HUDEP-2 (cell line): ENCODE results near the gene PITPNC1.
"Not testable (repeated sequence)": the region's sequence is repeated elsewhere in the genome, so short reads cannot be mapped to it uniquely, and the experiment has no call there.

Source experiments
- DNase-seq, 76 experiments: peaks; one replicate each; lab custom pipeline; 2025; ENCODE audit not compliant: unreplicated experiment in 76 of 76; lab: John Stamatoyannopoulos, UW

The PITPNC1 gene

DNA sequence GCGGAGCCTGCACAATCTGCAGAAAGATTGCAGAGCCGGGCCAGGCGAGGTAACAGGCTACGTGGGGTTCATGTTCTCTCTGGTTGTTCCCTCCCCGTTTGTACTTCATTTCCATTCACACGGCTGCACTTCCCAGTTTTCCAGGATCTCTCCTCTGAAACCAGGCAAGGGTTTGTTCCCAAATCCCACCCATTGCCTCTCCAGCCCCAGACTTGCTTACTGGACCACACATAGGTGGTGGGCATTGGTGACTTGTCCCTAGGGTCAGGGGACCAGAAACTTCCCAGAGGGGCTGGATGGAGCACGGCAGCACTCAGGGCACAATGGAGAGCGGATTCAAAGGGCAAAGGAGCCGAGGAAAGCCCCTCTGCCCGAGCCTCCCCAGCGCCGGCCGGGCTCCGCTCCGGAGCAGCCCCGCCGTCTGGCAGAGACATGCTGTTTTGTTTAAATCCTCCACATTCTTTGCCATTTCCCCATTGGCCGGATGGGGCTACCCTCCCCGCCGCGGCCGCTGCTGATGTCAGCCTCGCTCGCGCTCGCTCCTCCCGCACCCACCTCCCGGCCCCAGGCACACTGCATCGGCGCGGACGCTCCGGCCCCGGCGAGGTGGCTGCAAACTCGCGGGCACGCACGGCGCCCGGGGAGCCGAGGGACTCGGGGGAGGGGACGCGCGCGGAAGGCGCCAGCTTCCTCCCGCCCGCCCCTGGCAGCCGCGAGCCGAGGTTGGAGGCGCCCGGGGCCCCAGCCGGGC lies at the start of gene PITPNC1:
TSS of gene PITPNC1 (plus strand) at position 545 of the 751 bp plus-strand sequence.
- peak in 71 of 76 experiments; percentile 29 to 86 (median 67) for DNase-seq

DNA sequence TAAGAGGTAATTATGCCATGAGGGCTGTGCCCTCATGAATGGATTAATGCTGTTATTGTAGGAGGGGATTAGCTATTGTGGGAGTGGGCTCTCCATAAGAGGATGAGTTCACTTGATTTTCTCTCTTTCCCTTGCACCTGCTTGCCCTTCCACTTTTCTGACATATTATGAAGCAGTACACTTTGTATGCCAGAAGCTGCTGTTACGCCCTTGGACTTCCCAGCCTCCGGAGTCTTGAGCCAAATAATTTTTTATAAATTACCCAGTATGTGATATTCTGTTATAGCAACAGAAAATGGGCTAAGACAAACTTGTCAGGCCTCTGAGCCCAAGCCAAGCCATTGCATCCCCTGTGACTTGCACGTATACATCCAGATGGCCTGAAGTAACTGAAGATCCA lies 49.1 kb upstream of the PITPNC1 start:
- DNase-seq: no peak

DNA sequence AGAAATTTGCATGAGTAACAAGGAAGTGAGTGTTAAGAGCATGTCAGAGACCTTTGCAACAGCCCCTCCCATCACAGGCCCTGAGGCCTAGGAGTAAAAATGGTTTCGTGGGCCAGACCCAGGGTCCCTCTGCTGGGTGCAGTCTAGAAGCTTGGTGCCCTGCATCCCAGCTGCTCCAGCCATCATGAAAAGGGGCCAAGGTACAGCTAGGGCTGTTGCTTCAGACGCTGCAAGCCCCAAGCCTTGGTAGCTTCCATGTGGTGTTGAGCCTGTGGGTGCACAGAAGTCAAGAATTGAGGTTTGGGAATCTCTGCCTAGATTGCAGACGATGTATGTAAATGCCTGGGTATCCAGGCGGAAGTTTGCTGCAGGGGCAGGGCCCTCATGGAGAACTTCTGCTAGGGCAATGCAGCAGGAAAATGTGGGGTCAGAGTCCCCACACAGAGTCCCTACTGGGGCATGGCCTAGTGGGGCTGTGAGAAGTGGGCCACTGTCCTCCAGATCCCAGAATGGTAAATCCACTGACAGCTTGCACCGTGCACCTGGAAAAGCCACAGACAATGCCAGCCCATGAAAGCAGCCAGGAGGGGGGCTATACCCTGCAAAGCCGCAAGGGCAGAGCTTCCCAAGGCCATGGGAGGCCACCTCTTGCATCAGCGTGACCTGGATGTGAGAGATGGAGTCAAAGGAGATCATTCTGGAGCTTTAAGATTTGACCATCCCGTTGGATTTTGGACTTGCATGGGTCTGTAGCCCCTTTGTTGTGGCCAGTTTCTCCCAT lies 45.5 kb upstream of the PITPNC1 start:
- DNase-seq: not testable (repeated sequence)

DNA sequence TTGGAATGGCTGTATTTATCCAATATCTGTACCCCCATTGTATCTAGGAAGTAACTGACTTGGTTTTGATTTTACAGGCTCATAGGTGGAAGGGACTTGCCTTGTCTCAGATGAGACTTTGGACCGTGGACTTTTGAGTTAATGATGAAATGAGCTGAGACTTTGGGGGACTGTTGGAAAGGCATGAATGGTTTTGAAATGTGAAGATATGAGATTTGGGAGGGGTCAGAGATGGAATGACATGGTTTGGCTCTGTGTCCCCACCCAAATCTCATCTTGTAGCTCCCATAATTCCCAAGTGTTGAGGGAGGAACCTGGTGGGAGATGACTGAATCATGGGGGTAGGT lies 44.9 kb upstream of the PITPNC1 start:
- DNase-seq: not testable (repeated sequence)

DNA sequence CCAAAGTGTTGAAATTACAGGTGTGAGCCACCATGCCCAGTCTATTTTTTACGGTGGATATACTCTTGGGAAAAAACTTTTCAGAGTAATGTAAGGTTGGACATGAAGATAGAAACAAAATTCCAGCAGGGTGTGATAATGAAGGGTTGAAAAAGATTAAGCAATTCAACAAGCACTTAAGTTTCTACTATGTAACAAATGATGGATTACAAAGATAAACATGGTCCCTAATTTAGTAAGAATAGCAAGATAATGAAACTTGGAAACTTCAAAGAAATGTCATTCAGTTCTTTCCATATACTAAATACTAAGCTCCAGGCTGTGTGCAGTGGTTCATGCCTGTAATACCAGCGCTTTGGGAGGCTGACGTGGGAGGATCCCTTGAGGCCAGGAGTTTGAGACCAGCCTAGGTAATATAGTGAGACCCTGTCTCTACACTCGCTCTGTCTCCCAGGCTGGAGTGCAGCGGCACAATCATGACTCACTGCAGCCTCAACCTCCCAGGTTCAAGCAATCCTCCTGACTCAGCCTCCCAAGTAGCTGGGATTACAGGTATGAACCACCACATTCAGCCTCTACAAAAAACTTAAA lies 41.7 kb upstream of the PITPNC1 start:
- DNase-seq: no peak

DNA sequence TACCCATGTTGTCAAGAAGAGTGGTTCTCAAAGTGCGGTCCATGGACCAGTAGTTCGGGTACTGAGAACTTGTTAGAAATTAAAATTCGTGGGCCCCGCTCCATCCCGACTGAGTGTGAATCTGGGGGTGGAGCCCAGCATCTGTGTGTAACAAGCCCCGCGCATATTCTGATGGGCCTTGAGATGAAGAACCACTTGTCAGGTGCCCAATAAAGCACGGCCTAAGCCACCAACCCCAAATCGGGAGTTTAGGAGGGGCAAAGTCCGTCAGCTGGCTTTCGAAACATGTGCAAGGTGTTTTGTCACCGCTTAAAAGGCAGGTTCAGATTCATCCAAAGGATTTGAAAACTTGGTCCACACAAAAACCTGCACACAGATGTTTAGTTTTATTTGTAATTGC lies 40.2 kb upstream of the PITPNC1 start:
- no peak for DNase-seq

DNA sequence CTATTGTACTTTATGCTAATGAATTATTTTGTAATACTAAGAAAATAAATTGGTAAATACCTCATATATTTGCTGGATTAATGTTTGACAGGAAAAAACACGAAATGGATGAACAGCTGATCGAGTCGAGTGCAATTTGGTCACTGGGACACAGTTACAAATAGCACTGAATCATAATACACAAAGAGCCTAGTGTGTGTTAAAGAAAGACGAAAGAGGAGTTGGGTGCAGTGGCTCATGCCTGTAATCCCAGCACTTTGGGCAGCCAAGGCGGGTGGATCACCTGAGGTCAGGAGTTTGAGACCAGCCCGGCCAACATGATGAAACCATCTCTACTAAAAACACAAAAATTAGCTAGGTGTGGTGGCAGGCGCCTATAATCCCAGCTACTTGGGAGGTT lies 38.7 kb upstream of the PITPNC1 start:
- DNase-seq: not testable (repeated sequence)

DNA sequence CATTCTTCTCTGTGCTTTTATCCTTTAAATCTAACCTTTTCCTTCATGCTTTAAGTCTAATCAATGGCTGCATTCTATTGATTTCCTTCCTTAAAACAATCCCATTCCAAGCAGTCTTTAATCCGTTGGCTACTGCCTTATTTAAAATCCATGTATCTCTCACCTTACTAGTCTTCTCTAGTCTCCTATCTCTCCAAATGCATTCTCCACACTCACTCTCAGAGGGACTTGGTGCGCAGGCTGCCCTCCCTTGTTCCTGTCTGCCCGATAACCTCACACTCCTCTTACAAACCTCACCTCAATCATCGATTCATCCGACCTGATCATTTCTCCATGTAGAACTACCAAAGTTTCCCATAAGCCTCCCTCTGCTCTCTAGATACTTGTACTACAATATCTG lies 33.8 kb upstream of the PITPNC1 start:
- no peak for DNase-seq

DNA sequence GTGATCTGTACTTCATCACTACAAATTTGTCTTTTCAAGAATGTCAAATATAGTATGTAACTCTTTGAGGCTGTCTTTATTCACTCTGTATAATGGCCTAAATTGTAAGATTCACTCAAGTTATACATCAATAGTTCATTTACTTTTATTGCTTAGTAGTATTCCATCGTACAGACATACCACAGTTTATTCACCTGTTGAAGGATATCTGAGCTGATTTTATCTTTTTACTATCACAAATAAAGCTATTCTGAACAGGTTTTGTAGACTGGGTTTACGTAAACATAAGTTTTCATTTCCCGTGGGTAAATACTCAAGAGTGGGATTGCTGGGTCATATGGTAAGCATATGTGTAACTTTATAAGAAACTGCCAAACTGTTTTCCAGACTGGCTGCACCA lies 29.3 kb upstream of the PITPNC1 start:
- no peak for DNase-seq

DNA sequence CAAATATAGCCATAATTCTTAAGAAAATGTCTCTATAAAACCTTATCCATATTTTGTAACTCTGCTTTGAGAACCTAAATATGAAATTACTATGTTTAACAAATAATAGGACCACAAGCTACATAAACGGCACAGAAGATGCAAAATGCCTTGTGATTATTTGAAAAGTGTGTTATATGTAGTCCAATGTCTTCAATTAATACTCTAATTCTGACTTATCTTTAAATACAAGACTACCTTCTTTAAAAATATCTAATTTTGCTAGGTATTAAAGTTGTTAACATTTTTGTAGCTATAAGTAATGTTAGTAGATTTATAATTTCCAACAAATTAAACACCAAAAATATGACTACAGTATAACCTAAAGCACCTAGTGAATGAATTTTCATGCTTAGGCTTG lies 27.7 kb upstream of the PITPNC1 start:
- no peak for DNase-seq

DNA sequence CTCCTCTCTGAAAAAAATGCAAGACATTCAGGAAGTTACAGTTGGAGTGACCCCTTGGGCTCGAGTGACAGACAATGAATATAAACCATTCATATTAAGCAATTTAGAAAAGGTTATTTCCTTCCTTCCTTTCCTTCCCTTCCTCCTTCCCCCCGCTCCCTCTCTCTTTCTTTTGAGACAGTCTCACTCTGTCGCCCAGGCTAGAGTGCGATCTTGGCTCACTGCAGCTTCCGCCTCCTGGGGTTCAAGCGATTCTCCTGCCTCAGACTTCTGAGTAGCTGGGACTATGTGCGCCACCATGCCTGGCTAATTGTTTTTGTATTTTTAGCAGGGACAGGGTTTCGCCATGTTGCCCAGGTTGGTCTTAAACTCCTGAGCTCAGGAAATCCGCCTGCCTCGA lies 23.9 kb upstream of the PITPNC1 start:
- DNase-seq: no peak

DNA sequence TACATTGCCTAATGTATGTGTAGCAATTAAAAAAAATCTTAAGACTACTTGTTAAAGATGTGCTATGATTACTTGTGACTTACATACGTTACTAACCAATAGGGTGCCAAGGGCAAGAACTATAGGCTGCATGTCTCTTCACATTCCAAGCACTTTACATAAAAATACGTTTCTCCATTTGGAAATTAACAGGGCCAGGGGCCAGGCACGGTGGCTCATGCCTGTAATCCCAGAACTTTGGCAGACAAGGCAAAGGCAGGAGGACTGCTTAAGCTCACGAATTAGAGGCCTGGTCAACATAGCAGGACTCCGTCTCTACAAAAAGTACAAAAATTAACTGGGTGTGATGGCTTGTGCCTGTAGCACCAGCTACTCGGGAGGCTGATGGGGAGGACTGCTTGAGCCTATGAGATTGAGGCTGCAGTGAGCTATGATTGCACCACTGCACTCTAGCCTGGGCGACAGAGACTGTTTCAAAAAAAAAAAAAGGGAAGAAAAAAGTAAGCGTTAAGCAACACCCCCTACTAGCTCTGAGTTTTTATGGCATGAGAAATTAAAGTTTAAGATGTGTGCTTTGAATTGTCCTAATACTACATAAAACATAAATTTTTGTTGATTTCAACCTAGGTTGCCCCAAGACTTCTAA lies 23.0 kb upstream of the PITPNC1 start:
- DNase-seq: no peak

DNA sequence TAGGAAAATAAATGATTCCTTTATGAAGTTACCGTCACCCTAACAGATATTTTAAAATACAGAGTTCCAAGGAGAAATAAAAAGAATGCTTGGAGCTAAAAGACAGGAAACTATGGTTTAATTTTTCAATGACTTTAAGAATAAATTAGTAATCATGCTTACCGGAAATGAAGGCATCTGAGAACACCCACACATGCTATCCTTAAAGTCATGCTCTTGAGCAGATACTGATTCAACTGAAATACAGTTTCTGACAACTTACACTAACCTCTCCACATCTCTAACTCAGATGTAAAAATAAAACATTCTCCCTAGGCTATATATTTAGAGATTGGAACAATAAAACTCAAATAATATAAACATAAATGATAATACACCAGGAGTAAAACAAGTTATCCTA lies 18.5 kb upstream of the PITPNC1 start:
- DNase-seq: no peak

DNA sequence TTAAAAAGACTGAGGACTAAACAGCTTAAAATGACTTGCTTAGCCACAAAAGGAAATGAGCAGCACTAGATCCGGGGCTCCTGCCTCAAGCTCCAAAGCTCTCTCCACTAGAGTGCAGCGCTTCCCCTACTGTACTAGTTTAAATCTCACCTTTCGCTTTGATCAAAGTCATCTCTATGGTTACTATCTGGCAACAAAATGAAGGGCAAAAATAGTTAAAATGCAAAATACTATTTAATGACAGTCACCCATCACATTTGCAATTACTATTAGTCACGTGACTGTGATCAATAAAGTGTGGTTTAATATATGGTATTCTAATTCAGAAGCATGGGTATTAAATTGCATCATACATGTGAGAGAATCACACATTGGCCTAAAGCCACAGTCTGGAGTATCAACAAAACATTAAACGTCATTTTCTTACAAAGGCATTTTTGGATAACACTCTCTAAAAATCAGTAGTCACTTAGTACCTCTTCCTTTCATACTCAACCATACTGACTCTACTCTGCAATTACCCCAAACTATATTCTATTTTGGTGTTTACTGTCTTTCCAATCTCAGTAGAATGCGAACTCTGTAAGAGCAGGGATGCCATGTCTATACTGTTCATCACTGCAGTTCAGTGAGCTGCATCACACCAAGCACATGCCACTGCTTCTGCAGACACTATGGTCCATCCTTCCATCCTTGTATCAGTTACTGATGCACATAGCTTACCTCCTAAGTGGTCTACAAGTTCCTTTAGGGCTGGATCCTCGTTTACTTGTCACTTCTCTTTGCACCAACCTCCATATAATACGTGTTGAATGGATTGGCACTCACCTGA lies 16.9 kb upstream of the PITPNC1 start:
- peak in 25 of 76 experiments; percentile 4 to 56 (median 25) for DNase-seq

DNA sequence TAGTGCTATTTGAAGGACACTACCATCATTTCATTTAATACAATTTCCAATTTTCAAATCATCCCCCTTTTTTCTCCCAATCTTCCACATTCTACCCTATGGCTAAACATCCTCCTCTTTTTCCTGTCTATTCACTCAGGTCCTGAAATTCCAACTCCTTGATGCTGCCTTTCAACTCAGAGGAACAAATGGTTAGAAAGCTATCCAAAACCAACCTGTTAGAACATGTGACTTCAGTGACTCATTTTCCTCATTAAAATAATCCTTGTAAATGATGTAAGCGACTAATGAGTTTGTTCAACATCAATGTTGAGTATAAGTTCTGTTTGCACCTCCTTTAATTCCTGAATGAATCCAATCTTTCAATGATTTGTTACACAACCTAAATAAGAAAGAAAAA lies 16.2 kb upstream of the PITPNC1 start:
- DNase-seq: no peak

DNA sequence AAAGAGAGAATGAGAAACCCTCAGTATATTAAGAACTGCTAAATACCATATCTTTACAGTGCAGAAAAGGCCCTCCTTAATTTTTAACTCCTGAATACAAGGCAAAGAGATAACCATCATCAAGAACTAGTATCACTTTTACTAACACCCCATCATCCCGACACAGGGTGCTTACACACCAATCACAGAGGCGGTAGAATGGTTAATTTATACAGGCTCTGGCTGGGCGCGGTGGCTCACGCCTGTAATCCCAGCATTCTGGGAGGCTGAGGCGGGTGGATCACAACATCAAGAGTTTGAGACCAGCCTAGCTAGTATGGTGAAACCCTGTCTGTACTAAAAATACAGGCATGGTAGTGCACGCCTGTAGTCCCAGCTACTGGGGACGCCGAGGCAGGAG lies 14.9 kb upstream of the PITPNC1 start:
- DNase-seq: no peak

DNA sequence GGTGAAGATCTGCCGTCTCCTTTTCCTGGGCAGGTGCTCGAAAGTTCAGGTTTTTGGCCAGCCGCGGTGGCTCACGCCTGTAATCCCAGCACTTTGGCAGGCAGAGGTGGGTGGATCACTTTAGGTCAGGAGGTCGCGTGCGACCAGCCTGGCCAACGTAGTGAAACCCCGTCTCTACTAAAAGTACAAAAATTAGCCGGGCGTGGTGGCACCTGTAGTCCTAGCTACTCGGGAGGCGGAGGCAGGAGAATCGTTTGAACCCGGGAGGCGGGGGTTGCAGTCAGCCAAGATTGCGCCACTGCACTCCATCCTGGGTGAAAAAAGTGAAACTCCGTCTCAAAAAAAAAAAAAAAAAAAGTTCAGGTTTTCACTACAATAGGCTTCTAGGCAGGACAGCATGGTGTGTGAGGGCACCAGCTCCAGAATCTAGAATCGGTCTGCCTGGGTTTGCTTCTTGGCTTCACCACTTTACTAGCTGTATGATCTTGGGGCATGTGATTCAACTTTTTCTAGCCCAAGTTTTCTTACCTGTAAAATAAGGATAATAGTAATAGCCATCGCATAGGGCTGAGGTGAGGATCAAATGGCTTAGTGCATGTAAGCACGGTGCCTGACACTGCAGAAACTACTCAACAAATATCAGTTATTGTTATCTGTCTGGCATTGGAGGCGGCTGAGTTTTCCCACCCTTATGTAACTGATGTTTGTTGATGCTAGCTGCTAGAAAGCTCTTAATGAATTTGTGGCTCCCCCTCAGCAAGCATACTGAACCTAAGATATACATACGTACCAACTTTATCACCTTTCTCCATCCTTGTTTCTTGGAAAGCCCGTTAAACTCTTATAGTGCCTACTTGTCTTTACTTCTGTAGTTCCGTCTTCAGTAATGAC lies 12.0 kb upstream of the PITPNC1 start:
- DNase-seq: peak in 32 of 76 experiments; percentile 4 to 72 (median 36)

DNA sequence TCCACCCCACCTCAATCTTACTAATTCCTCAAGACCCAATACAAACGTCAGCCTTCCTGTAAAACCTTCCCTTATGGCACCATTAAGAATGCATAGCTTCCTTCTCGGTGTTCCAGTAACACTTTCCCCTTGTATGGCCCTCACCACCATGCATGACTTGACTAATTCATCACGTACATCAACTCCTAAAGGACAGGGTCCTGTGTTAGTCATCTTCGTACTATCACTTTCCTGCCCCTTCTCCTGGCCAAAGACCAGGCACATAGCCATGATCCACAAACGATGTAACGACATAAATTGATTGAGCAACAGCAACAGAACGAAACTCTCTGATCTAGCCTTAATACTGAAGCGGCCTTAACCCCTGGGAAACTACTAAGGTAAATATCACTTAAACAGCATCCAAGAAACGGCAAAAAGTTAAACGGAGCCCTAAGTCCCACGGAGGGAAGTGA lies 11.3 kb upstream of the PITPNC1 start:
- DNase-seq: peak in 14 of 76 experiments; percentile 11 to 66 (median 40)
